Activated CD4-positive, alpha-beta T cell treated with anti-CD3 and anti-CD28 coated beads, Interleukin-2, amount 10 ng/mL, durations not matched to agents 7 days and 5 days (primary cell): ENCODE measurements around the gene HERC5. TPM values are rescaled to one million over a fixed set of nuclear protein-coding genes. Genes with fewer than 3 reads are reported as not detected.

Experiments used
- CTCF ChIA-PET: fragments of 350-600 bp; sonication (Branson Sonifier 250); formaldehyde crosslinking; loops from one replicate; lab custom pipeline; 2021; ENCODE audit warnings: antibody characterized with exemption; lab: Charles Lee
- POLR2A ChIA-PET: fragments of 350-600 bp; sonication (Branson Sonifier 250); formaldehyde crosslinking; loops from one replicate; lab custom pipeline; 2021; ENCODE audit warnings: antibody characterized with exemption; lab: Charles Lee
- DNase-seq: peaks from one replicate; pipeline ENCODE4 v3.0.0-alpha.2; 2020
- H3K27ac Mint-ChIP-seq: one replicate; pipeline ENCODE4 v1.8.0; 2021; ENCODE audit warnings: mild to moderate bottlenecking, moderate library complexity, mixed read lengths
- H3K27me3 Mint-ChIP-seq: one replicate; pipeline ENCODE4 v1.8.0; 2021; ENCODE audit warnings: mixed read lengths
- H3K36me3 Mint-ChIP-seq: one replicate; pipeline ENCODE4 v1.8.0; 2021; ENCODE audit warnings: low read depth, mixed read lengths
- H3K4me1 Mint-ChIP-seq: one replicate; pipeline ENCODE4 v1.8.0; 2021; ENCODE audit warnings: mixed read lengths
- H3K4me3 Mint-ChIP-seq: one replicate; pipeline ENCODE4 v1.8.0; 2021; ENCODE audit warnings: mild to moderate bottlenecking, moderate library complexity, mixed read lengths
- H3K9me3 Mint-ChIP-seq: one replicate; pipeline ENCODE4 v1.8.0; 2021; ENCODE audit warnings: mixed read lengths
- total RNA-seq, 2 experiments: library from RNA; stranded (reverse); gene quantifications; one replicate each; pipeline ENCODE4 v1.2.3, GENCODE V29; 2021

HERC5 gene
- total RNA-seq, 2 experiments from 2014 or later = 47.8 to 49.2 TPM

DNA sequence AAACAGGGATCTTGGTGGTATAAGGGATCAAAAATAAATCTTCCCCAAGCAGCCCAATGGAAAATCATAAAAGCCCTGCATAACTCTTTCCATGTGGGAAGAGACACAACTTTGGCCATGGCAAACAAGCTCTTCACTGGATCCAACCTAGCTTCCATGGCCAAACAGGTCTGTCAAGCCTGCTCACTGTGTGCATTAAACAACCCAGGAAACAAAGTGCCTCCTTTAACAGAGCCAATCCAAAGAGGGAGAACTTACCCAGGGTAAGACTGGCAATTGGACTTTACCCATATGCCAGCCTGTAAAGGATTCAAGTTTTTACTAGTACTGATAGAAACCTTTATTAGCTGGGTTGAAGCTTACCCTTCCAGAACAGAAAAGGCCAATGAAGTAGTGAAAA, 7.6 kb upstream of the HERC5 start:
- Mint-ChIP-seq H3K4me3 (no peak overlapping the region), H3K4me1 (peaks cover 4% of the 10 kb centered on the region), H3K27me3 (no peaks in the 10 kb centered on the region), H3K27ac (no peak overlapping the region), H3K36me3 (peaks cover 37% of the 10 kb centered on the region), H3K9me3 (peaks cover 6% of the 10 kb centered on the region)
- no peak for DNase-seq
- CTCF ChIA-PET = interaction anchor here (0.6 to 1.1 kb wide), 4 partner anchors 10 to 163 kb away, joined by 3 read pairs; no protein-coding TSS in a partner anchor
- POLR2A ChIA-PET = no interaction called here

DNA sequence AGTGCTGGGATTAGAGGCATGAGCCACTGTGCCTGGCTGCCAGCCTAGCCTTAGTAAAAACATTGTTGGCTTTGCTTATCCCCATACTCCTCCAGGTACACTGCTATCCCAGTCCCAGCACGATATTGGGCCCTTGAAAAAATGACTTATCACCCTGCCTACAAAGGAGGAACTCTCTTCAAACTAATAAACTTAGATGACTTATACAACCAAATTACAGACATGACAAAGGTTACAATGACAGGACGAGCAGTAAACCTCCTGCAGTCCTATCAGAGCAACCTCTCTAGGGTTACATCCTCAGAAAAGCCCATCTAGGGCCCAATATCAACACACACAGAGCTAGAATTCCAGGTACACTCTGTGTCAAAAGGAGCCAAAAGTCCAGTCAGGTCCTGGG, 5.7 kb upstream of the HERC5 start:
- Mint-ChIP-seq H3K9me3 (peaks cover 6% of the 10 kb centered on the region), H3K27ac (no peak overlapping the region), H3K4me3 (no peak overlapping the region), H3K36me3 (peaks cover 30% of the 10 kb centered on the region), H3K4me1 (peaks cover 17% of the 10 kb centered on the region), H3K27me3 (no peaks in the 10 kb centered on the region)
- DNase-seq = no peak
- ChIA-PET CTCF (no interaction called here), POLR2A (no interaction called here)

DNA sequence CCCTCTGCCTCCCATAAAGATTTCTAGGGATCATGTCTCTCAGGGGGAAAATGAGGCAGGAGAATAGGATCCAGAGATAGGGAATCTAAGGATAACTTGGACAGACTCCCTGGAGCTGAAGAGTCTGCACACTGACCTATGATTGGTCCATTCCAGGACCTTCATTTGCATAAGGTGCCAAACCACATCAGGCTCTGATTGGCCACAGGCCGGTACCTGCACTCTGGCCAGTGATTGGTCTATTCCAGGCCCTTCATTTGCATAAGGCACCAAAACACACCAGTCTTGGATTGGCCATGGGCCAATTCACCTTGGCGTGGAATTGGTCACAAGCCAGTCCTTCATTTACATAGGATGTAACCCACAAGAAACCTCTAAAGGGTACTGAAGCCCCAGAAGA, 4.0 kb upstream of the HERC5 start:
- Mint-ChIP-seq H3K27ac (no peak overlapping the region), H3K9me3 (peaks cover 6% of the 10 kb centered on the region), H3K36me3 (peaks cover 30% of the 10 kb centered on the region), H3K27me3 (no peaks in the 10 kb centered on the region), H3K4me1 (peaks cover 21% of the 10 kb centered on the region), H3K4me3 (no peak overlapping the region)
- CTCF ChIA-PET = no interaction called here
- DNase-seq = no peak
- POLR2A ChIA-PET = no interaction called here

DNA sequence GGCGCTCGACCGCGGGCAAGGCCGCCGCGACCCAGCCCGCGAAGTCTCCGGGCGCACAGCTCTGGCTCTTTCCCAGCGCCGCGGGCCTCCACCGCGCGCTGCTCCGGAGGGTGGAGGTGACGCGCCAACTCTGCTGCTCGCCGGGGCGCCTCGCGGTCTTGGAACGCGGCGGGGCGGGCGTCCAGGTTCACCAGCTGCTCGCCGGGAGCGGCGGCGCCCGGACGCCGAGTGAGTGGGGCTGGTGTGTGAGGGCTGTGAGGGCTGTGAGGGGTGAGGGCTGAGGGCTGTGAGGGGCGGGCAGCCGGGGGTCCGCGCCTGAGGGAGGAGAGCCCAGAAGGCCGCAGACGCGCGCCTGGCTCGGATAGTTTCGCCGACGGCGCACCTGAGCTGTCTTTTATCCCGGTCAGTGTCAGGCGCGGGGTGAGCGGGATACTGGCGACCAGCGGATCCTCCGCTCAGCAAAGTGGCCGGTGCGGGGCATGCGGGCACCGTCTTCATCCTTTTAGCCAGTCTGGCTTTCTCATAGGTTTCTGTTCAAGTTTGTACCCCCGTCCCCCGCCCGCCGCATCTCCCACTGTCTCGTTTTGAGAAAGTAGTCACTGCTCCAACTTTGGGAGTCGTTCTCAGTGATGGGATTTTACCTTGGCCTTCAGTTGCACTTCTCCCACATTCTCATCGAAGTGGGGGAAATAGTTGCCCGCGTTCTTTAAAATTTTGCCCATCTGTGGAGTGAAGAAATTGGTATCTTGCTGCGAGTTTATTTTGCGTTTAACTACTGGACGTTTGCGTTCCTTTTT, 586 bp downstream of the HERC5 start:
- Mint-ChIP-seq H3K36me3 (peaks cover 32% of the 10 kb centered on the region), H3K4me1 (peaks cover 57% of the 10 kb centered on the region)

DNA sequence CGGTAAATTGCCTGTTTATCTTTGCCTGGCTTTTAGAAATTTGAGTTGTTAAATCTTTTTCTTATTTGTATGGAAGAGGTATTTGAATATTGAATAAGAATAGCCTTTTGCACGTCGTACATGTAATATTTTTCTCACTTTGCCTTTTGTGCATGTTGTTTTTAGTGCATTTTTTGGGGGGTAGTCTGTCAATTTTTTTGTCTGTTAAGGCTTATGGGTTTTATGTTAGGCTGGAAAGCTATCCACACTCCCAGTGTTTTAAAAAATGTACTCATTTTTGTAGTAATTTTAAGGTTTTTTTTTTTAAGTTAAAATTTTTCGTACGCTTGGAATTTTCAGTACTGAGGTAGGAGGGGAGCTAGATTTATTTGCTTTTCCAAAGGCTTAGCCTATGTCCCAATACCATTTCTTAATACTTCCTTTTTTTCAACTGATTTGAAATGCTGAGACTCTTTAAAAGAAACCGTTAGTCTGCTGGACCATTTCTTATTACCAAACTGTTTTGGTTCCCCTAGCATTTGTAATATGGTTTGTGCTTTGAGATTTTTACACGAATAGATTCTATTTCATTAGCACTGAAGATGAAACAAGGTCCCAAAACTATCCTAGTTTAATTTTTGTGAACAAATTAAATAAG, 1.3 kb downstream of the HERC5 start:
- Mint-ChIP-seq H3K36me3 (peaks cover 38% of the 10 kb centered on the region), H3K4me1 (peaks cover 61% of the 10 kb centered on the region), H3K27me3 (no peaks in the 10 kb centered on the region), H3K9me3 (peaks cover 2% of the 10 kb centered on the region), H3K4me3 (peak overlapping the region; percentile 99), H3K27ac (peak overlapping the region; percentile 100)
- no peak for DNase-seq
- ChIA-PET CTCF (interaction anchor here (0.6 to 1.8 kb wide), 3 partner anchors 13 to 174 kb away, joined by 3 to 7 read pairs (median 6); partner anchors contain the start of gene PPM1K), POLR2A (interaction anchor here (0.7 kb wide), 1 partner anchor 31 kb away, joined by 3 read pairs; no protein-coding TSS in a partner anchor)

More for the DNA sequence above, 586 bp downstream of the HERC5 start:
- peak; percentile 53 for DNase-seq
- peak overlapping the region; percentile 99 for H3K4me3 Mint-ChIP-seq
- CTCF ChIA-PET = interaction anchor here (0.6 to 1.8 kb wide), 10 partner anchors 8 to 173 kb away, joined by 3 to 7 read pairs (median 4); partner anchors contain the start of genes HERC6 and PPM1K
- H3K27me3 Mint-ChIP-seq = no peaks in the 10 kb centered on the region
- H3K27ac Mint-ChIP-seq = peak overlapping the region; percentile 100
- POLR2A ChIA-PET = interaction anchor here (0.6 to 1.3 kb wide), 5 partner anchors 14 to 174 kb away, joined by 3 to 10 read pairs (median 5); partner anchors contain the start of genes HERC6 and PPM1K
- H3K9me3 Mint-ChIP-seq = peaks cover 4% of the 10 kb centered on the region

DNA sequence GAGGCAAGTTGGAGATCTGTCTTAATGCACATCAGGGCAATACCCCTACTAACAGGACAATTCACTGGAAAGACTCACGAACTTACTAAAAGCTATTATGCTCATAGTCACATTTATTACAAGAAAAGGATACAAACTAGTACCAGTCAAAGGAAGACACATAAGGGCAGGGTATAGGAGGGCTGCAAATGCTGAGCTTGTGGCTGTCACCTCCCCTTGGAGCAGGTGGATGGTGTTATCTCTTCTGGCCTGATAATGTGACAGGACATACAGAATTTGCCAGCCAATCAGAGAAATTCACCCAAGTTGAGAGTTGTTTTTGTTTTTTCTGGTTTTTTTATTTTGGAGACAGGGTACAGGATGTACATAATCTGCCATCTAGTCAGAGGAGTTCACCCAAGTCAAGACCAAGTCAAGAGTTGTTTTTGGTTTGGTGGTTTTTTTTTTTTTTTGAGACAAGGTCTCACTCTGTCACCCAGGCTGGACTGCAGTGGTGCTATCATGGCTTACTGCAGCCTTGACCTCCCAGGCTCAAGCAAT, 8.8 kb downstream of the HERC5 start:
- DNase-seq = no peak
- CTCF ChIA-PET = interaction anchor here (0.6 to 1.2 kb wide), 3 partner anchors 9 to 204 kb away, joined by 3 read pairs; partner anchors contain the start of gene HERC5
- Mint-ChIP-seq H3K4me3 (no peak overlapping the region), H3K36me3 (peaks cover 74% of the 10 kb centered on the region), H3K4me1 (peaks cover 36% of the 10 kb centered on the region), H3K27me3 (no peaks in the 10 kb centered on the region), H3K27ac (peak overlapping the region; percentile 47), H3K9me3 (peaks cover 3% of the 10 kb centered on the region)
- POLR2A ChIA-PET = no interaction called here

DNA sequence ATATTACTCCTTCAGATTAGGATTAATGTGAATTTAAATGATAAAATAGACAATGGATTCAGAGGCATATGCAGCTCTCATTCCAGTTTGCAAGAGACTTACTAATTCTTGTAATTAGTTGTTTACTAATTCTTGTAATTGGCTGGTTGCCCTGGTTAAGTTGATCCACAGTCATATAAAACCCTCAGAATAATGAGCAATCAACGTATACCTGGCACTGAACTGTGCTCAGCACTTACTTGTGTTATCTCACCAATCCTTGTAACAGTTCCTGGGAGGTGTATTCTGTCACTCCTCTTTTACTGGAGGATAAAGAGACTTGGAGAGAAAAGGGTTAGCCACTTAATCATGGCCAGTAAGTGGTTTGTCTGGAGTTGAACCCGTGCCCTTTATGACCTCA, 10.5 kb downstream of the HERC5 start:
- Mint-ChIP-seq H3K27me3 (no peaks in the 10 kb centered on the region), H3K4me1 (peaks cover 22% of the 10 kb centered on the region), H3K9me3 (peaks cover 3% of the 10 kb centered on the region), H3K27ac (no peak overlapping the region), H3K4me3 (no peak overlapping the region), H3K36me3 (peaks cover 76% of the 10 kb centered on the region)
- POLR2A ChIA-PET = no interaction called here
- no peak for DNase-seq
- CTCF ChIA-PET = interaction anchor here (0.9 to 1.5 kb wide), 2 partner anchors 10 to 13 kb away, joined by 3 to 4 read pairs; partner anchors contain the start of gene HERC5

DNA sequence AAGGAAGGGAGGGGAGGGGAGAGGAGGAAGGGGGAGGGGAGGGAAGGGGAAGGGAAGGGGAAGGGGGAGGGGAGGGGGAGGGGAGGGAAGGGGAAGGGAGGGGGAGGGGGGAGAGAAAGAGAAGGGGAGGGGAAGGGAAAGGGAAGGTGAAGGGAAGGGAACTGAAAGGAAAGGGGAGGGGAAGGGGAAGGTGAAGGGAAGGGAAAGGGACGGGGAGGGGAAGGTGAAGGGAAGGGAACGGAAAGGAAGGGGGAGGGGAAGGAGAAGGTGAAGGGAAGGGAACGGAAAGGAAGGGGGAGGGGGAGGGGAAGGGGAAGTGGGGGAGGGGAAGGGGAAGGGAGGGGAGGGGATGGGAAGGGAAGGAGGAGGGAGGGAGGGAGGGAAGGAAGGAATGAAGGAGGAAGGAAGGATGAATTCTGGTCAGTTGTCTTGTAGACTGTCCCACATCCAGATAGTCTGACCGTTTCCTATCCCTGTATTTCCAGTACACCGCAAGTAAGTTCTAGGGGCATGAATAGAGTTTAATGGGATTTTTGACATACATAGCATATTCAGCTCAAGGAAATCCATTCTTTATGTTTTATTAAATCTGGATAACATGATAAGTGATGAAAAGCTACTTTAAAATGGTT, 20.4 kb downstream of the HERC5 start:
- ChIA-PET CTCF (no interaction called here), POLR2A (no interaction called here)
- Mint-ChIP-seq H3K4me1 (peaks cover 6% of the 10 kb centered on the region), H3K27ac (no peak overlapping the region), H3K9me3 (no peaks in the 10 kb centered on the region), H3K36me3 (peaks cover 53% of the 10 kb centered on the region), H3K27me3 (no peaks in the 10 kb centered on the region), H3K4me3 (no peak overlapping the region)
- DNase-seq = no peak

DNA sequence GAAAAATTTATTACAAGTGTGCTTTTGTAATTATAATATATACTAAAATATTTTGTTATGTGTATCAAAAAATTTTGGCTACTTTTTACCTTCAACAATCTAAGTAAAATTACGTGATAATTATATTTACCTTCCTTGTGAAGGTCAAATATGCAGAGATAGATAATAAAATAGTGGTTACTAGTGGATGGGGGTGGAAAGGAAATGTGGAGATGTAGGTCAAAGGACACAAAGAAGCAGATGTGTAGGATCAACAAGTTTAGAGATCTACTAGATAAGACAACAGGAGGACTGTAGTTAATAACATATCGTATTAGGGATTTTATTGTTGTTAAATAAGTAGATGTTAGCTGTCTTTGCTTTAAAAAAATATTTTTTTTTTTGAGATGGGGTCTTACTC, 21.3 kb downstream of the HERC5 start:
- Mint-ChIP-seq H3K27ac (no peak overlapping the region), H3K36me3 (peaks cover 51% of the 10 kb centered on the region), H3K4me1 (peaks cover 6% of the 10 kb centered on the region), H3K27me3 (no peaks in the 10 kb centered on the region), H3K9me3 (no peaks in the 10 kb centered on the region), H3K4me3 (no peak overlapping the region)
- no peak for DNase-seq
- ChIA-PET POLR2A (no interaction called here), CTCF (interaction anchor here (1.0 kb wide), 1 partner anchor 30 kb away, joined by 3 read pairs; no protein-coding TSS in a partner anchor)

DNA sequence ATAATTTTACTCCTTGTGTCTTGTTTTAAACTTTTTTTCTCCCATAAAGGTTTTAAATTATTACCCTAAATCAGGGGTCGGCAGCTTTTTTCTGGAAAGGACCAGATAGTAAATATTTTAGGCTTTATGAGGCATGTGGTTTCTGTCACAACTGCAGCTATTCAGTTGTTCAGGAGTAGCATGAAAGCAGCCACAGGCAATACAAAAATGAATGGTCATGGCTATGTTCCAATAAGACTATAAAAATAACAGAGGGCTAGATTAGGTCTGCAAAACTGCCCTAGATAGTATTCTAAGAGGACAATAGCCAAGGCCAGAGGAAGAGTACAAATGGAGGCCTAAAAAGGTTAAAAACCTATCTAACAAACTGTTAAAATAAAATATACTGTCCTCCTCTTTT, 24.6 kb downstream of the HERC5 start:
- H3K4me3 Mint-ChIP-seq = no peak overlapping the region
- no peaks in the 10 kb centered on the region for H3K27me3 Mint-ChIP-seq
- no peaks in the 10 kb centered on the region for H3K9me3 Mint-ChIP-seq
- peaks cover 51% of the 10 kb centered on the region for H3K36me3 Mint-ChIP-seq
- H3K27ac Mint-ChIP-seq = no peak overlapping the region
- POLR2A ChIA-PET = no interaction called here
- no peak for DNase-seq
- CTCF ChIA-PET = interaction anchor here (1.2 kb wide), 2 partner anchors 33 to 138 kb away, joined by 3 read pairs; no protein-coding TSS in a partner anchor
- peaks cover 3% of the 10 kb centered on the region for H3K4me1 Mint-ChIP-seq

DNA sequence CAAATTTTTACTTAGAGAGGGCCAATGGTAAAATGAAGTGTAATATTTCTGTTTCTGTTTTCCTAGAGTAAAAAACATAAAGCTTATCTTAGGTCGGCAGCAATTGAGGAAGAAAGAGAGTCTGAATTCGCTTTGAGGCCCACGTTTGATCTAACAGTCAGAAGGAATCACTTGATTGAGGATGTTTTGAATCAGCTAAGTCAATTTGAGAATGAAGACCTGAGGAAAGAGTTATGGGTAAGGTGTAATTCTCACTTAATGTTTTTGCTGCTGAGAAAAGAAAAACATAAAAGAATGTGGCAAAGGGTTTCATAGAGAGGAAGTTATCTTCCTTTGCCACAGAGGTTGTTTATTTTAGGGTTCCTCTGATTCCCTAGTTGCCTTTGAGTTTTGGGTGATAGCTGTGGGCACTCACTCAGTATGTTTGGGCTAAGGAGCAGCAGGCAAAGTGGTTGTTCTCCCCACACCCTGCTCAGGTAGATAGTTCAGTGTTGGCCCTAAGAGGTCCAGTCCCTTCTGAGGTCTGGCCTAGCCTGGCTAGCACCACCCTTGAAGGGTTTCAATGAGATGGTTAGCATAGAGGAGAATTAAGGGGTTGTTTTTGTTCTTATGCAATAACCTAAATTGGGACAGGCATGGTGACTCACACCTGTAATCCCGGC, 32.3 kb downstream of the HERC5 start:
- Mint-ChIP-seq H3K4me3 (no peak overlapping the region), H3K27me3 (no peaks in the 10 kb centered on the region)

More for the DNA sequence above, 32.3 kb downstream of the HERC5 start:
- ChIA-PET POLR2A (interaction anchor here (0.6 kb wide), 1 partner anchor 31 kb away, joined by 3 read pairs; no protein-coding TSS in a partner anchor), CTCF (interaction anchor here (1.2 kb wide), 1 partner anchor 18 kb away, joined by 5 read pairs; no protein-coding TSS in a partner anchor)
- no peak for DNase-seq
- Mint-ChIP-seq H3K36me3 (peaks cover 66% of the 10 kb centered on the region), H3K9me3 (no peaks in the 10 kb centered on the region), H3K27ac (peak overlapping the region; percentile 89), H3K4me1 (peaks cover 27% of the 10 kb centered on the region)
